Retina (tissue), 1 donor: ENCODE measurements around the gene TAF7.
A peak's percentile ranks its signal among the peaks of the same experiment; 100 is the strongest.
"Not testable (repeated sequence)": the region's sequence is repeated elsewhere in the genome, so short reads cannot be mapped to it uniquely, and the experiment has no call there.

Experiments used
- DNase-seq: peaks from one replicate; pipeline ENCODE4 v3.0.0-alpha.2; 2016

Gene TAF7

DNA sequence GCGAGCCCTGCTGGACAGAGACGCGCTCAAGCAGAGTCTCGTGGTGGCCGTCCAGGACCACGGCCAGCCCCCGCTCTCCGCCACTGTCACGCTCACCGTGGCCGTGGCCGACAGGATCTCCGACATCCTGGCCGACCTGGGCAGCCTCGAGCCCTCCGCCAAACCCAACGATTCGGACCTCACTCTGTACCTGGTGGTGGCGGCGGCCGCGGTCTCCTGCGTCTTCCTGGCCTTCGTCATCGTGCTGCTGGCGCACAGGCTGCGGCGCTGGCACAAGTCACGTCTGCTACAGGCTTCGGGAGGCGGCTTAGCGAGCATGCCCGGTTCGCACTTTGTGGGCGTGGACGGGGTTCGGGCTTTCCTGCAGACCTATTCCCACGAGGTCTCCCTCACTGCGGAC, 12.0 kb upstream of the TAF7 start:
- not testable (repeated sequence) for DNase-seq

DNA sequence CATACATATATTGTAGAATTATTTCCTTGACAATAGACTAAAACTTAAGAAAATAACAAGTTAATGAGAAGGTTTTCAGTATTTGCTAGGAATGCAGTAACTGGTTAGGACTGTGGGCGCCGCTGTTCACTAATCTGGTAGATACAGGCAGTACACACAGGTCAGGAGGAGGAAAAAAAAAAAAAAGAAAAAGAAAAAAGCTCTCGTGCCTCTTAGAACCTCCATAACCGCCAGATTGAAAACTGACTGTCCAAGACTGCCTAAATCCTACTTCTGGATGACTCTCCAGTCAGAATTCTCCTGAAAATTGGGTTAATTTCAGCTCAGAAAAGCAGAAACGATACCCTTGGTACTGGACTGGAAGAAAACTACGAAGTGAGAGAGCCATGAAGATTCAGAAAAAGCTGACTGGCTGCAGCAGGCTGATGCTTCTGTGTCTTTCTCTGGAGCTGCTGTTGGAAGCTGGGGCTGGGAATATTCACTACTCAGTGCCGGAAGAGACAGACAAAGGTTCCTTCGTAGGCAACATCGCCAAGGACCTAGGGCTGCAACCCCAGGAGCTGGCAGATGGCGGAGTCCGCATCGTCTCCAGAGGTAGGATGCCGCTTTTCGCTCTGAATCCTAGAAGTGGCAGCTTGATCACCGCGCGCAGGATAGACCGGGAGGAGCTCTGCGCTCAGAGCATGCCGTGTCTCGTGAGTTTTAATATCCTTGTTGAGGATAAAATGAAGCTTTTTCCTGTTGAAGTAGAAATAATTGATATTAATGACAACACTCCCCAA, 9.9 kb upstream of the TAF7 start, which contains the start of gene PCDHGA1:
PCDHGA1 (plus strand) TSS at position 216 of the 782 bp plus-strand sequence.
- DNase-seq = no peak

DNA sequence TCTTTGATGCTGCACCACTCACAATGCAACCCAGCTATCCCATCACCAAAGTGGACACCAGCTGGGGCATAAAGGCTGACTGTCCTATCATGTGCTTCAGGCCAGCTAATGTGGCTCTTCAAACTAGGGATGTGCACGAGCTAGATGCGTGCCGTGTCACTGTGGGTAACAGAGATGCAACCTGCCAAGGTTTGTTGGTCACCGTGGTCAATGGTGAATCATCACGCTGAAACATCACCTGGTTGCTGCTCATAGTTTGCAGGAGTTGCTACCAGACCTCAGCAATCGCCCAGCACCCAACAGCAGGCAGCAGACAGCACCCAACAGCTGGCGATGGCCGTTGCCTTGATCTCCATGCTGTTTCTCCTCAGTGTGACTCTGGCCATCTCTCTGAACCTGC, 7.6 kb upstream of the TAF7 start:
- no peak for DNase-seq

DNA sequence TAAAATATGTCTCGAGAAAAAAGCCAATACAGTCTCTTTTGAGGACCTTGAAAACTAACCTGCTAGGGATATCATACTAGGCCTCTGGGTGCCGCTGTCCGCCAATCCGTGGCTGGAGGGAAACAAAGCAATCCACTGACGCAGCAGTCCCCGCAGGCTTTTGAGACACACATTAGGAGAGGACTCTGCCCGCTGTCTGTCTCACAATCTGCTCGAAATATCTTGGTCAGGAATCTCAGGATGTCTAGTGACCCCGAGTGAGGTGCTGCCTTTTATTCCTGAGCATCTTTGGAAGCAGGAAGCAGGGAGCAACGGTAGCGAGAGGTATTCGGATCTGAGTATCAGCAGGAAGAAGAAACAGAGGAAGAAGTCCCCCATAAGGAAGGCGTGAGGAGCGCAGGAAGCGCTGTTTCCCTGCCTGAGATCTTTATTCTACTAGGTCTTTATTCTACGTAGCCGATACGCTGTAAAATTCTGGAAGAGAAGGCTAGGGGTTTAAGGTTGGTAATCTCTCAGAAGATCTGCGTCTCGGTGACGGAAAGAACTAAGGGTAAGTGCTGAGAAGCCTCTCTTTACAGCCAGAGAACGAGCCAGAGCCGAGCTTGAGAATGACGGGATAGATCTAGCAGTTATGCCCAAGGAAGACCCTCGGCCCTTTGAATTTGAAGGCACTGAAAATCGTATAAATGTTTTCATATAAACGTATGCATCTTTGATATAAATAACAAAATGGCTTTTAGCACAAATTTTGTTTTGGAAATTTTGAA, 5.7 kb upstream of the TAF7 start:
- DNase-seq = peak; percentile 44

DNA sequence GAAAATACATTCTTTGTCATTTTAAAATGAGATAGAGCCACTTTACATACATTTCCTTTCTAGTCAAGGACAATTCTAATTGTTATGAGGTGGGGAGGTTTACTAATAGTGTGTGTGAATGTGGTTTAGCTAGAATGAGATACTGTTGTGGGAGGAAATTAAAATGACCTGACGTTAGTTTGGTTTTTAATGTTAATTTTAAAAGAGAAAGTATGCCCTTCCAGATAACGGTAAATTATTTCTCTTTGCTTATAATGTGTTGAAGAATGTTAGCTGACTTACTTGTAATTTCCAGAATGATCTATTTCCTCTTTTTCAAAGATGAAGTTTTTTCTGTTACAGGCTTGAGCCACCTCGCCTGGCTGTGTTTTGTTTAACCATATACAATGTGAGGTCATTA, 1.7 kb upstream of the TAF7 start:
- DNase-seq = no peak

DNA sequence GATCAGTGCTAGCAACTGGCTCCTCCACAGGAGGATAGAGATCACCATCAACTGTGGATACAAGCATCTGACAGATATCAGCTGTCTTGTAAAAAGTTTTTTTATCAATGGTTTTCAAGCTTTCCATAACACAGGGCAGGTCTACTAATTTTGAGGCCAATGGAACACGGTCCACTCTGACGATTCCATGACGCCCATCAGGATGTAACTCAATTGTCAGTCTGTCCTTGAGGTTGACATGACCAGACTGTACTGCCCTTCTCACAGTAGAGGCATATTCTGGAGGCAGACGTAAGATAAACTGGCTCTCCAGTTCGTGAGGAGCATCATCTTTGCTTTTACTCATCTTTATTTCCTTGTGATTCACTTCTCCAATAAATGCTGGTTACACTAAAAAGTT, 885 bp downstream of the TAF7 start:
- DNase-seq = no peak

DNA sequence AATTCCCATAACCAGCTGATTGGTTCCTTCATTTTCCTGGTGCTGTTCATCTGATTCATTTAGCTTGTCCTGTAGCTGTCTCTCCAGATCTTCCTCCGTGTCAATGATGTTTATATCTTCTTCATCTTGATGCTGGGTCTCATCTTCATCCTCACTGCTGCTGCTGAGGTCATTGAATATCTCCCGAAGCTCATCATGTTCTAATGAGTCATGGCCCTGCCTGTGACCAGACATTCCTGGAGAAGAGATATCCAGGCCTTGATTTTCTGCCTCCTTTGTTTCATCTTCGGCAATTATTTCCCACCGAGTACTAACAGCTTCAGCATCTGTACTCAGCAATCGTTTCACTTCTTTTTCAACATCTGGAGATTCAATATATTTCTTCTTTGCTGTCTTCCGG, 1.4 kb downstream of the TAF7 start:
- no peak for DNase-seq

DNA sequence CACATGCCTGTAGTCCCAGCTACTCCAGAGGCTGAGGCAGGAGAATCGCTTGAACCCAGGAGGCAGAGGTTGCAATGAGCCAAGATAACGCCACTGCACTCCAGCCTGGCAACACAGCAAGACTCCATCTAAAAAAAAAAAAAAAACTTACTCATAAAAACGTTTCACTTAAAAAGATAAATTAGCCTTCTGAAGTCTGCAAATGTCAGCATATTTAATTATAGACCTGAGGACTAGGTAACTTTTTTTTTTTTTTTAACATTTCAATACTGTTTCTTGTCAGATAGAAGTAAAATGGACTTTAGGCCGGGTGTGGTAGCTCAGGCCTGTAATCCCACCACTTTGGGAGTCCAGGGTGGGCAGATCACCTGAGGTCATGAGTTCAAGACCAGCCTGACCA, 3.6 kb downstream of the TAF7 start:
- DNase-seq = not testable (repeated sequence)

DNA sequence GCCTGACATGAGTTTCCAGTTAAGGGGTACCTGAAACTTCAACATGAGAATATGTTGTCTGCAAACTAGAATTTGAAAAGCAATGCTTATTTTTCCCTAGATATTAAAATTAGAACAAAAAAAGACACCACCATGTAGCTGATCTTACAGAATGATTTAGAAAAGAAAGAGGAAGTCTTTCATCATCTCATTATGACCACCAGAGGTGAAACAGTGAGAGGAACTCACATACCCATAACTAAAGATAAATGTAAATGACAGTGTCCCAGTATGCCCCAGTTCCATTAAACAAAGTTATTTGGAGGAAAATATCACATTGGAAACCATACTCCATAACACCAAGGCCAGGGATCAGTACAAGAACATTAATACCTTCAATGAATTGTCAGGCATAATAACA, 6.9 kb downstream of the TAF7 start:
- no peak for DNase-seq

DNA sequence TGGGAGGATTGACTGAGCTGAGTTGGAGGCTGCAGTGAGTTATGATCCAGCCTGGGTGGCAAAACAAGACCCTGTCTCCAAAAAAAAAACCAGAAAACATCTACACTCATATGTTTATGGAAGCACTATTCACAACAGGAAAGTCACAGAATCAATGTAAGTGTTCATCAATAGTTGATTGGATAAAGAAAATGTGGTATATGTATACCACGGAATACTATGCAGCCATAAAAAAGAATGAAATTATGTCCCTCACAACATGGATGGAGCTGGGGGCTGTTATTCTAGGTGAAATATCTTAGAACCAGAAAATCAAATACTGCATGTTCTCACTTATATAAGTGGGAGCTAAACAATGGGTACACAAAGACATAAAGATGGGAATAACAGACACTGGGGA, 14.0 kb downstream of the TAF7 start:
- no peak for DNase-seq

DNA sequence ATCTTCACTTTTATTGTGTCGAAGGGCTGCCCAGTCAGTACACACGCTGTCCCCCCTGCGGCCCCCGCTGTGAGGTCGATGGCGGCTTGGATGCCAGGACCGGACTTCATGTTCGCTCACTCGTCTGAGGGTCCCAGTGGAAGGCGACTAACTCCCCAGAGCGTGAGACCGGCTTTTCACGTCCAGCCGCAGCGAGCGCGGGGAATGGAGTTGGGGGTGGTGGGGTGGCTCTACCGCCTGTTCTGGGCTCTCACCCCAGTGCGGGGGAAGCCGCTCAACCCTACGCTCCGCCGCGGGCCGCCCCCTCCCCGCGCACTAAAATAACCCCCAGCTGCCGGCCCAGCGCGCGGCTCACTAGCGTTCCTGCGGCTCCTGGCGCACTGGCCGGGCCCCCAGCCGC, 16.8 kb downstream of the TAF7 start, which contains the start of gene SLC25A2:
SLC25A2 (minus strand) TSS at position 294 of the 400 bp plus-strand sequence; CDS start at position 110, 184 bp downstream.
- DNase-seq = no peak

DNA sequence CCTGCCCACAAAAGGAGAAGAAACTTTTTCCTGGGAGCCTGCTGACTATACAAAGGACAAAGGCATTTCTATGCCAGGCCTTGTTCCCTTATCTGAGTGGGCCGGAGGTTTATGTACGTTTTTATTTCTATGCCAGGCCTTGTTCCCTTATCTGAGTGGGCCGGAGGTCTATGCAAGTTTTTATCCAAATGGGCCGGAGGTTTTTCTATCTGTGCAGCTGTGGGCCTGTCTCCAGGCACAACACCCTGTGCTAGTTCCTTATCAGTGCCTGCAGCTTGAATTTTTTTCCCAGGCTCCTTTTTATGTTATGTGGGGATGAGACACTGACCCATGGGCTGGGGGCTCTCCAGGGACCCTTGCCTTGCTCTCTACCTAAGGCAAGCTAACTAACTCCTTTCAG, 22.2 kb downstream of the TAF7 start:
- no peak for DNase-seq

DNA sequence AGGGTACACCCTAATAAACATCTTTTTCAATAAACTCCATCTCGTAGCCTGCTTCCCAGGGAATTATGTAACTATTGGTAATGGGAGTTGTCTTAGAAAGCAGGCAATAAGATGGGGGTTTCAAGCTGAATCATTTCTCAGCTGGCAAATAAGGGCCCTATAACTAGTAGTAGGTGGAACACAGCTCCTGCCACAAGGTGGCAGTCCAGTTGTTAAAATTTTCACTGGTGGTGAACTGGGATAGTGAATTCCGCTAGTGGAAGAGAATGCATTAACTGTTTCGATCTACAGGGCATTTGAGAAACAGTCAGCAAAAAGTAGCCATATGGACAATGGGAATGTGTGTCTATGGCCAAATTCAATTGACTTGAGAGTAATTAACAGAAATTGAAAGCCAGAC, 47.7 kb downstream of the TAF7 start:
- DNase-seq = no peak

DNA sequence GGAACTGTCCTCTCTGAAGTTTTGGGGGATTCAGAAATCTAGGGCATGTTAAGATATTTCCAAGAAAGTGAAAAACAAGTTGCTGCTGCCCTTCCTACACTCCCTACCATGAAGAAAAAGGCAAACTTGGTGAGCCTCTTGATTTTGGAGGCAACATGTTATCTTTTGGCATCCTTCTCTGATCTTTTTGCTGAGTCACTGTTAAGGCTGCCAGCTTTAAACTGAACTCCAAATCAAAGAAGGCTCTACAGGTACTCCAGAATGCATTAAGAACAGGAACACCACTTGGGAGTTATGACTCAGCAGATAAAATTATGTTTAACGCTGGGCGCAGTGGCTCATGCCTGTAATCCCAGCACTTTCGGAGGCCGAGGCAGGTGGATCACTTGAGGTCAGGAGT, 51.4 kb downstream of the TAF7 start:
- no peak for DNase-seq
